Measurements from ENCODE around the gene PAPPA. TPM values are rescaled to one million over a fixed set of nuclear protein-coding genes. Genes with fewer than 3 reads are reported as not detected.

Gene PAPPA
- total and polyA plus RNA-seq, 9 of the 15 experiments (the other 6 are each of a cell fraction or from before 2014, with no cell fraction given) = 0.06 to 0.18 (median 0.11) TPM

GRCh38 chr9:116213693-116214047 is 60.1 kb downstream of the PAPPA start (continued):
- TF ChIP-seq ELK1 (CRISPR knock-in tag; IDR thresholded peaks at IDR 0.05) = no peak
- TF ChIP-seq, protein P1, sequence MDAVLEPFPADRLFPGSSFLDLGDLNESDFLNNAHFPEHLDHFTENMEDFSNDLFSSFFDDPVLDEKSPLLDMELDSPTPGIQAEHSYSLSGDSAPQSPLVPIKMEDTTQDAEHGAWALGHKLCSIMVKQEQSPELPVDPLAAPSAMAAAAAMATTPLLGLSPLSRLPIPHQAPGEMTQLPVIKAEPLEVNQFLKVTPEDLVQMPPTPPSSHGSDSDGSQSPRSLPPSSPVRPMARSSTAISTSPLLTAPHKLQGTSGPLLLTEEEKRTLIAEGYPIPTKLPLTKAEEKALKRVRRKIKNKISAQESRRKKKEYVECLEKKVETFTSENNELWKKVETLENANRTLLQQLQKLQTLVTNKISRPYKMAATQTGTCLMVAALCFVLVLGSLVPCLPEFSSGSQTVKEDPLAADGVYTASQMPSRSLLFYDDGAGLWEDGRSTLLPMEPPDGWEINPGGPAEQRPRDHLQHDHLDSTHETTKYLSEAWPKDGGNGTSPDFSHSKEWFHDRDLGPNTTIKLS (IDR thresholded peaks at IDR 0.05; ENCODE audit: borderline replicate concordance, low read depth) = no peak

GRCh38 chr9:116218399-116218798 is 64.8 kb downstream of the PAPPA start:
- H3K27ac ChIP-seq (ENCODE audit: extremely low read depth, low read depth, low read length) = no peak overlapping the region
- DNase-seq (ENCODE audit: extremely low read depth in 1 of 4, low spot score in 3 of 4) = no peak
- H3K79me2 ChIP-seq (ENCODE audit: control insufficient read depth, insufficient read depth, low read length) = no peaks in the 10 kb centered on the region
- intact Hi-C loops (cut with micrococcal nuclease) (loop anchor here (10.0 kb wide), 1 partner anchor 356 kb away; no protein-coding TSS in a partner anchor), in situ Hi-C loops (cut with MboI) (no loop called here)
- TF ChIP-seq, protein P2, sequence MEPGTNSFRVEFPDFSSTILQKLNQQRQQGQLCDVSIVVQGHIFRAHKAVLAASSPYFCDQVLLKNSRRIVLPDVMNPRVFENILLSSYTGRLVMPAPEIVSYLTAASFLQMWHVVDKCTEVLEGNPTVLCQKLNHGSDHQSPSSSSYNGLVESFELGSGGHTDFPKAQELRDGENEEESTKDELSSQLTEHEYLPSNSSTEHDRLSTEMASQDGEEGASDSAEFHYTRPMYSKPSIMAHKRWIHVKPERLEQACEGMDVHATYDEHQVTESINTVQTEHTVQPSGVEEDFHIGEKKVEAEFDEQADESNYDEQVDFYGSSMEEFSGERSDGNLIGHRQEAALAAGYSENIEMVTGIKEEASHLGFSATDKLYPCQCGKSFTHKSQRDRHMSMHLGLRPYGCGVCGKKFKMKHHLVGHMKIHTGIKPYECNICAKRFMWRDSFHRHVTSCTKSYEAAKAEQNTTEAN (CRISPR knock-in tag; IDR thresholded peaks at IDR 0.05) = no peak
- TF ChIP-seq LEF1 (IDR thresholded peaks at IDR 0.05) (no peak), ZNF239 (CRISPR knock-in tag; IDR thresholded peaks at IDR 0.05) (no peak), RAD21 (CRISPR knock-in tag; conservative IDR thresholded peaks at IDR 0.05 in 1 of 2, IDR thresholded peaks at IDR 0.05 in 1 of 2) (no peak), ZNF507 (tag; conservative IDR thresholded peaks at IDR 0.05) (no peak), TAF7 (tag; IDR thresholded peaks at IDR 0.05) (no peak), CHD4 (IDR thresholded peaks at IDR 0.05; ENCODE audit: insufficient read depth, insufficient replicate concordance, low read depth, low read length, poor library complexity, severe bottlenecking) (no peak), E2F8 (IDR thresholded peaks at IDR 0.05; ENCODE audit: low read depth, partially characterized antibody) (no peak)
- WGBS (ENCODE audit: insufficient coverage, low coverage, missing lambda C conversion rate) = 0% methylated on average over 1 of the region's 1 CpG
- no TSS peak for BruUV-seq (replicated peaks)
- no peaks in the 10 kb centered on the region for H4K20me1 ChIP-seq (replicated peaks; ENCODE audit: control insufficient read depth, insufficient read depth, low read length)
- ChIA-PET CTCF (ENCODE audit: low intra/inter-chr PET ratio) (no interaction called here), POLR2A (no interaction called here)
- peaks cover 0 to 10% of the 10 kb centered on the region in 2 experiments; a peak in 1 of 5 replicates for H3K4me1 ChIP-seq (replicated peaks in 1 of 2; ENCODE audit: control insufficient read depth in 2 of 2, insufficient read depth in 2 of 2, low read length in 2 of 2)
- H3K9me1 ChIP-seq (ENCODE audit: control insufficient read depth, insufficient read depth, low read length) = no peaks in the 10 kb centered on the region
- H3K9ac ChIP-seq (ENCODE audit: insufficient read depth in 1 of 2, low read depth in 2 of 2, low read length in 2 of 2) = no peak overlapping the region
- H2AFZ ChIP-seq (ENCODE audit: low read depth, low read length) = no peak overlapping the region
- H3K27me3 ChIP-seq (ENCODE audit: control insufficient read depth in 2 of 2, insufficient read depth in 2 of 2, low read length in 2 of 2) = no peaks in the 10 kb centered on the region
- no peak for ATAC-seq
- H3K4me3 ChIP-seq = no peak overlapping the region
- H3K9me3 ChIP-seq (replicated peaks; ENCODE audit: control insufficient read depth, insufficient read depth, low read depth, low read length) = no peaks in the 10 kb centered on the region
- no peak overlapping the region for H3K4me2 ChIP-seq (ENCODE audit: insufficient read depth, low read length)
- FAIRE-seq = no peak
- no peaks in the 10 kb centered on the region for H3K36me3 ChIP-seq (ENCODE audit: control insufficient read depth, insufficient read depth, low read length)
